ENCODE measurements around the gene DHRSX.

Gene DHRSX

DNA sequence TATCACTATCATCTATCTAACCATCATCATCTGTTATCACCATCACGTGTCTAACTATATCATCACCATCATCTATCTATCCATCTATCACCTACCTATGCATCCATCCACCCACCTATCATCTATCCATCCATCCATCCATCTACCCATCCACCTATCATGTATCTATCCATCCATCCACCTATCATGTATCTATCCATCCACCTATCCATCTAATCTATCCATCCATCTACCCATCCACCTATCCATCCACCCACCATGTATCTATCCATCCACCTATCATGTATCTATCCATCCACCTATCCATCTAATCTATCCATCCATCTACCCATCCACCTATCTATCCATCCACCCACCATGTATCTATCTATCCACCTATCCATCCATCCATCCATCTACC lies 316.7 kb downstream of the DHRSX start:
- no peak for DNase-seq

DNA sequence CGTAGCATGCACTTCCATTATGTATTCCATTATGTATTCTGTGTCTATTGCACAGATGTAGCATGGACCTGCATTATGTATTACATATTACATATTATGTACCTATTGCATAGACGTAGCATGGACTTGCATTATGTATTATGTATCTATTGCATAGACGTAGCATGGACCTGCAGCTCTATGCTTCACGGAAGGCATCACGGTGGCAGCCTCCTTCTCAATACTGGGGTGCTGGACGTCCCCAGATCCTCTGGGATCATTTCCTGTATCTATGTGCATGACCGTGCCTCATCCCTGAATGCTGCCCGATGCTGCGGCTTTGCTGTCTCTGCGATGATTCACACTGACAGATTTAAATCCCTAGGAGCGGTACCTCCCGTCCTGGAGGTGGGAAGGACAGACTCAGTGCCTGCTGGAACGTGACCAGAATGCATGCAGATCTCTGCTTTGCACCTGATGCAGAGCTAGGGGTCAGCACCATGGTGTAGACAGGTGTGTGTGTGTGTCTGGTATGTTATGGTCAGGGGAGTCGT lies 317.5 kb downstream of the DHRSX start:
- DNase-seq: no peak

DNA sequence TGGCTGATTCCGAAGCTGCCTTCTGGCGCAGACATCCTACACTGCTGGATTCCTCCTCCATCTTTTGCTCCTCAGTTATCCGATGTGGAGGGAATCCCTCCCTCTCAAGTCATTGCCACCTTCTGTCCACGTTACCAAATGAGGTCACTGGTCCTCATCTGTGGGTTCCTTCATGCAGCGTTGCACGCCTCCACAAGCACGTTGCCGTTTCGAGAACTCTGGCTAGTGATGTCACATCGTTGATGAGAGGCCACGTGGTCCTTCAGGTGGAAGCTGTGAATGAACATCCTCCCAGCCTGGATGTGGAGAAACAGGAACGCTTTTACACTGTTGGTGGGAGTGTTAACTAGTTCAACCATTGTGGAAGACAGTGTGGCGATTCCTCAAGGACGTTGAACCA lies 323.2 kb downstream of the DHRSX start:
- DNase-seq: no peak

DNA sequence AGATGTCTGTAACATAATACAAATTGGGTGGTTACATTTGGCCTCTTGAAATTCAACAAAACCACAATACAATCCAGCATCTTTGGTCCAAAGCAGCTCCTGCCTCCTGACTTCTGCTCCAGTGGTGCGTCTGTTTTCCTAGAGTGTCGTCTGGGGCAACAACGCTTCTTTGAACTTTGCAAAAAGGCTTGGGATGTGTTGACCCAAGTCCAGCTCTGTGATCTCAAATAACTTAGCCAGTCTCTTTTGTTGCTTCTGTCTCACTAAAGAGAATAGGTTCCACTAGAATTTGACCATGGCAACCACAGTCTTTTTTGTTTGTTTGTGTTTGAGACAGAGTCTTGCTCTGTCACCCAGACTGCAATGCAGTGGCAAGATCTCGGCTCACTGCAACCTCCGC lies 324.0 kb downstream of the DHRSX start:
- no peak for DNase-seq

DNA sequence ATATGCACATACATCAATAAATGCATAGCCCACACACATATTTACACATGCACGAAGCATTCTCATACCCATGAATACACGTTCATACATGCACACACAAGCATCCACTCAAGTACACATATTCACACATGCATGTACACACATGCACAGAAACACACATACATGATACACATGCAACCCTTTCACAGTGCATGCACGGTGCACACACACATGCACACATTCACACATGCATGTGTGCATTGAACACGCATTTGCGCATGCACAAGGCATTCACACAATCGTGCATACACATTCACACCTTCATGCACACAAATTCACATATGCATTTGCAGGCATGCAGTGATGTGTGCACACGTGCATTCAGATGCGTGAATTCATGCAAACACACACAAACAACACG lies 324.5 kb downstream of the DHRSX start:
- no peak for DNase-seq

DNA sequence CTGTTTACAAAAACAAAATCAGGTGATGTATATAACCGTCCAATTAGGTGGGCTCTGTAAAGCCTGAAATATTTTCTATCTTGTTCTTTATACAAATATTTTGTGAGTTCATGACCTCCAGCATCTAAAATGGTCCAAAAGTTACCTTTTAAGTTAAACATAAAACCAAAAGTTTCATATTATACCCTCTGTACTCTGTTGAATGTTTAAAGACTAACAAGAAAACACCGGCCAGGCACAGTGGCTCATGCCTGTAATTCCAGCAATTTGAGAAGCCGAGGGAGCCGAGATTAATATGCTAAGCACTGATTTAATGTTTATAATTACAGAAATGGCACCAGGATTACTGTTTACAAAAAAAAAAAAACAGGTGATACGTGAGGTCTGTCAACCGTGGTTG lies 328.4 kb downstream of the DHRSX start:
- no peak for DNase-seq
